GM21786 (cell line): ENCODE measurements around the gene CEP57L1.

ENCODE experiments used
- ATAC-seq: cut with Tn5 transposase; IDR thresholded peaks from one replicate; pipeline ENCODE4 v1.9.1; 2021; ENCODE audit not compliant: unreplicated experiment

The CEP57L1 gene

DNA sequence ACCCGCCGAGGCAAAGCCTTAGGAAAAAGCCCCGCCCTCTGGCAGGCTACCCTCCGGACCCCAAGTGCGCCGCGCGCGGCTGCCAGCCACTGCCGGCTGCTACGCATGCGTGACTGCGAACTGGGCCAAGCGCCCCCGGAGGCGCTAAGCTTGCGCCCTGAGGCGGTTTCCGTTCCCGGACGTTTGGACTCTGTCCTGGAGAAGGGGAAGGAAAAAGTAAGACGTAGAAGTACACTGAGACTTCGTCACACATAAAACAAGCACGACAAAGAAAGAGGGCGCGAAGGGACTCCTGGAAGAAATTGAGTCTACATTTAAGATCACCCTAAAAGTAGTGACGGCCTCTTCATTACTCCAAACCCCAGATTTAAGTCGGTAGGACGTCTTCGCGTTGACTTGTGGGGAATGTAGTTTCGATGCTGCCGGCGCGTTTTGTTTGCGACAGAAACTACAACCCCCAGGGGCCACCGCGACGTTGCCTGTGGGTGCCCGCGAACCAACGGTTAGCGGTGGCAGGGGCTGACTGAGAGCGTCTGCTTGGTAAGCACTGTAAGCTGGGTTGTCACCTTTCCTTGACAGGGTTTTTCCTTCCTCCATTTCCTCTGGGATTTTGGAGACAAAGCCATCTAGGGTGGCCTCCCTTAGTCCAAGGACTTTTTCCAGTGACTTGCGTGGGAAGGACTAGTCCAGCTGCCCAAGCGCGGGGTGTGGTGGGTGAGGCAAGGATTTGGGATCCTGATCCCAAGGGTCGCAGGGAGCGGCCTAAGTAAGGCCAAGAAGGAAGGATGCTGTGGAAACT is at the start of gene CEP57L1:
TSS of gene CEP57L1 (plus strand) at position 472 of the 799 bp plus-strand sequence. CDS start 49,715 bp downstream, outside the sequence.
- ATAC-seq = peak; percentile 74

GRCh38 chr6:109048176-109048575 is 47.1 kb upstream of the CEP57L1 start:
- ATAC-seq = no peak

DNA sequence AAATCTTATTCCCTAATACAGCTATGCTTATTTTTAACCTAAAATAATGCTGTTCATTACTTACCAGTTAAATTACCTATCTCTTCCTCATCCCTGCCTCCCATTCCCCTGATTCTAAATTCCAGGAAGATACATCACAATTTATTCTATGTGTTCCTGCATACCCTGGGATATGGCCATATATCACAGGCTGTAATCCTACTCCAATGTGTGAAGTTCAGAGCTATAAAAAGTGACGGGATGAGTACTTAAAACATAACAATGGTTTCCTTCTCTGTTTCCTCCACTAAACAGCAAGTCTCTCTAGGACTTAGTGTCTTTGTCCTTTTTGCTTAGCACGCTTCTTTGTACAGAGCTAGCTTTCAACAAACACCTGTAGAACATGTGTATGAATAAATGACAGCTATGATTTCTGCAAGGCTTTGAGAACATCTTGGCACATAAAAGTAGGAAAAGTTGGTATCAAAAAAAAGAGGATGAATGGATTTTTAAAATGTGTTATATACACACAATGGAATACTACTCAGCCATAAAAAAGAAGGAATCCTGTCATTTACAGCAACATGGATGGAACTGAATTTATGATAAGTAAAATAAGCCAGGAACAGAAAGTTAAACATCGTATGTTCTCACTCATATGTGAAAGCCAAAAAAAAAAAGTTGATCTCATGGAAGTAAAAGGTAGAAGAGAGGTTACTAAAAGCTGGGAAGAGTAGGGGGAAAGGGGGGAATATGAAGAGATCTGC is 46.5 kb upstream of the CEP57L1 start:
- no peak for ATAC-seq

DNA sequence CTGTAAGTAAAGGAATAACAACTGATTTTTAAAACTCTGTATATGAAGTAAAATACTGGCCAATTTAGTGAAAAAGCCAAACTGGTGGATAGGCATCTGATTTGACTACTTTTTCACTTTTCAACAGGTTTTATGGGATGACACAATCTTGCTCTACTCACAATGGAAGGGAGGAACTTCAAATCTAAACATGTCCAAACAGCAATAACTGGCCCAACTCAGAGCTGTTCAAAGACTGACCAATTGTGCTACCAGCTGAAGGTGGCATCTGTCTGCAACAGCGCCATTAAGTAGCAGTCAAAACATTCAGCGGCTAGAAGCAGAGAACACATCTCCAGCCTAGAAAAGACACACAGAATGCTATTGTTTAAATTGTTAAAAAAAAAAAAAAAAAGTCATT is 45.3 kb upstream of the CEP57L1 start:
- no peak for ATAC-seq

DNA sequence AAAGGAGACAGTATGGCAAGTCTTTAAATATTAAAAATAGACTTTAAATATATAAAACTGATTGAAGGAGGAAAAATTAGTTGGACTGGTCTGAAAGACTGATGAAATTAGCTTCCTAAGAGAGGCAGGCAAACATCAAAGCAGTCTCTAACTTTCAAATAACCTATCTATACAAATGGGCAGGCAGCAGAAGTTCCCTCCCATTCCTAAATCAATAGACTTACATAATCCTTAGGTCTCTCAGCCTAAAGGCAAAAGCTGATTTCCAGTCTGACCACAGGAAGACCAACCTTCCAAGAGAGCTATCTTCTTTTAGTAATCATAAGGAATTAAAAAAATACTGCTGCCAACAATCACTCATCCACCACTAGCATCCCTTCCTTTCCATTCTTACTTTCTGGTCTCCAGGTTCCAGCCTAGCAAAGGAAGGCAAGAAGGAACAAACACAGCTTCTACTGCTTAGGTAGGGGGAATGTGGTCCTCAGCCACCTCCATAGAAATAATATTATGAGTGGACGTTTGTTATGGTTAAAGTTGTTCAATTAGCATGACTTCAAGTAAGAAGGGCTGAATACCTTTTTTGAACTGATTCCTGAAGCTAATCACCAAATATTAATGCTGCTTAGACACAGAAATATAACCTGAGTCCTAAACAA is 44.7 kb upstream of the CEP57L1 start:
- ATAC-seq = no peak

DNA sequence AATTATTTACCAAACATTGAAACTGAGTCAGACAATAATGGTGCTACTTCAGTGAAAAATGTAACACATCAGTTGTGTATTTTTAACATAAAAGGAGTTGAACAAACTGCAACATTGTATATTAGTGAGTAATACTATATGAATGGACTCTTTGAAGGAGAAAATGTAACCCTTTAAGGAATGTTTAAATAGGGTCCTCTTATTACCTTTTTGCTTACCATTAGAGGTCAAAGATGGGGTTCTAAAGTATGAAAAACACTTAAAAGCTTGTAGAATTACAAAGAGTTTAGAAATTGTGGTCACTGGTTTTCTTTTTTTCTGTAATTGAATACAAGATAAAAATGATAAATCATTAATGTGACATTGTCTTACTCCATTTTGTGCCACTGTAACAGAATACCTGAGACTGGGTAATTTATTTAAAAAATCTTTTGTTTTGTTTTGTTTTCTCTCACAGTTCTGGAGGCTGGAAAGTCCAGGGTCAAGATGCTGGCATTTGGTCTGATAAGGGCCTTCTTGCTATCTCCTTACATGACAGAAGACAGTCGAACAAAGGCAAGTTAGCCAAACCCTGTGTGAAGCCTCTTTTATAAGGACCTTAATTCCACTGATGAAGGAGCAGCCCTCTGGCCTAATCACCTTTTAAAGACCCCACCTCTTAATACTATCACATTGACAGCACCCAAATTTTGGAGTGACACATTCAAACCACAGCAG is 43.8 kb upstream of the CEP57L1 start:
- ATAC-seq = no peak

GRCh38 chr6:109052018-109052651 is 43.2 kb upstream of the CEP57L1 start:
- peak; percentile 55 for ATAC-seq

DNA sequence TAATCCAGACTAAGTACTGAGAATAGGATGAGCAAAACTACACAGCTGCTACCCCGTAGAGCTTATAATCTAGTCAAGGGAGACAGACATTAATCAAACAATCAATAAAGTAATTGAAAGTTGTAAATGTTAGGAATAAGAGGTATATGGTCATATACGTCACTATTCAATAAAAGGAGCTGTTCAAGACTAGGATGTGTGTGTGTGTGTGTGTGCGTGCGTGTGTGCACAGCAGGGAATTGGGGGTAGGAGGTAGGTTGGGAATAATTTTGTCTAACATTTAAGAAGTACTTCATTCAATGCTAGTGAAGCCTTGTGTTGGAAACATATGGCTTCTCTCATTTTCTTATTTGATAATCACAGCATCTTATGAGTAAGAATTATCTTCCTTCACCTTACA is 42.5 kb upstream of the CEP57L1 start:
- no peak for ATAC-seq

GRCh38 chr6:109053336-109053735 is 42.0 kb upstream of the CEP57L1 start:
- ATAC-seq = no peak

DNA sequence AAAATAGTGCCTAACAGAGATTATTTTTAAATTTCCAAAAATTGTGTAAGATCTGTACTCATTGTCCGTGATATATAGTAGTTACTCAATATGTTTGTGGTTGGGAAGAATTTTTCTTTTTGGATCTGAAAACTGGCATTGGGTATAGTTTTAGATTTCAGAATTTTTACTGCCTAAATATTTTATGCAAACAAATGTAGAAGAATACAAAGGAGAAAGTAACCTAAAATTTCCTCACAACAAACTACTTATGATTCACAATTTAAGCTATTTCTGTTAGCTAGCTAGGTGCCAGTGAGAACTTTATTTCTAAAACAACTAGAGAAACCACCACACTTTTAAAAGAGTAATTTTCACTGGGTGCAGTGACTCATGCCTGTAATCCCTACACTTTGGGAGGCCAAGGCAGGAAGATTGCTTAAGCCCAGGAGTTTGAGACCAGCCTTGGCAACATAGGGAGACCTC is 39.5 kb upstream of the CEP57L1 start:
- no peak for ATAC-seq

DNA sequence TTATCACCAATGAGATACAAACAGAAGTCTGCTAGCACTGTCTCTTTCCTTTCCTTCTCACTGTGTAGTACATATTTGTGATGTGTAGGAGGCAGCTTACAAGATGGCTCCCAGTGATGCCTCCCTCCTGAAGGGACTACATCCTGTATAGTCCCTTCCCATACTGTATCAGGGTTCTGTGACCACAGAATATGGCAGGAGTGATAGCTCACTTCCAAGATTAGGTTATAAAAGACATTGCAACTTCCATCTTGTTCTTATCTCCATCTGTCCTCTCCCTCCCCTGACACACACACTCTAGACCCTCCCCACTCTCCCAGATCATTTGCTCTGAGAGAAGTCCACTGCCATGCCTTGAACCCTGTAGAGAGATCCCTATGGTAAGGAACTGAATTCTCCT is 38.6 kb upstream of the CEP57L1 start:
- ATAC-seq = no peak

DNA sequence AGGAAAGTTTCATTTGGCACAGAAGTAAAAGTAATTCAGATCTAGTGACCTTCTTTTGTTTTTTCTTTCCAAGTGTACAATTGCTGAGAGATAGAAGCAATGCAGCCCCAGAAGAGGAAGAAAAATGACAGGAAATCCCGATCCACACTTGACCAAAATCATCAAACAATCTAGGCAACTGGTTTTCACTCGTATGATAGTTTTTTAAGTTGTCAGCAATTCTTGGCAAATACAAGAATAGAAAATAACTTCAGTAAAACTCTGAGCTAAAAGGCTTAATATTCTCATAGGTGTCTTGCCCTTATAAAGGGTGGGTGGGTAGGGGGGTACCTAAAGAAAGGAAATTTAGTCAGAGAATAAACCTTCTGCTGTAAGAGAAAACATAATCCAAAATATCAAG is 36.7 kb upstream of the CEP57L1 start:
- ATAC-seq = no peak

DNA sequence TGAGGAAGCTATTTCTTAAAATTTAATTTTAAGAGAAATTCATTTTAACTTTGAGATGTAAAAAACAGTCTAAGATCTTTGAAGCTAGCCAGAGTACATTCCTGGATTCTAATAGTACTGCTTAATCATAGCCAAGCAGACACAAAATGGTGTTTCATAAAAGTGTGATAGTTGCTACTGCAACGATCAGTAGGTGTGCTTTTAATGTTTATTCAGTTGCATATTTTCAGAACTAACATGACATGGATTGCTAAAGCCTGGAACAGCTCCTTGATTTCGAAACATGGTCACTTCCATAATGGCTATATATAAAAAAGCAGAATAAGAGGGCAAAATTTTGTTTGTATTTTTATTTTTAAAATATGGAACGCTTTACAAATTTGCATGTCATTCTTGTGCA is 36.2 kb upstream of the CEP57L1 start:
- ATAC-seq = no peak

DNA sequence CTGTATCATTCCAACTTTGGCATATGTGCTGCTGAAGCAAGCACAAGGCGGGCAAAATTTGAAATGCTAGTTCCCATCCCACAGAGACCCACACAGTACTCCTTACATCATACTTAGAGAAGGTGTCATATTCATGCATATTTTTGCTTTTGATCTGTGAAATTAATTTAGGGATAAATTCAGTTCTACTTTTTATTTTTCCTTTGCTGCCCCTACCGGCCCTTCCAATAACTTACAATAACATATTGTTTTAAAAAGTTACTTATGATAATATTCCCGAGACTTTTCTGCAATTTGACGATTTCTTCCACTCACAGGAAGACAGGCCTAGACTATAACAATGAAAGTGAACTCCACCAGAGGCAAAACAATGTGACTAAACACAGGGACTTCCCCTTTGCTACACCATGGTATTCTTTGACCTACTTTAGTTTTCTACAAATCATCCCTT is 35.7 kb upstream of the CEP57L1 start:
- ATAC-seq = peak; percentile 83

GRCh38 chr6:109060571-109060970 is 34.7 kb upstream of the CEP57L1 start:
- ATAC-seq = no peak

DNA sequence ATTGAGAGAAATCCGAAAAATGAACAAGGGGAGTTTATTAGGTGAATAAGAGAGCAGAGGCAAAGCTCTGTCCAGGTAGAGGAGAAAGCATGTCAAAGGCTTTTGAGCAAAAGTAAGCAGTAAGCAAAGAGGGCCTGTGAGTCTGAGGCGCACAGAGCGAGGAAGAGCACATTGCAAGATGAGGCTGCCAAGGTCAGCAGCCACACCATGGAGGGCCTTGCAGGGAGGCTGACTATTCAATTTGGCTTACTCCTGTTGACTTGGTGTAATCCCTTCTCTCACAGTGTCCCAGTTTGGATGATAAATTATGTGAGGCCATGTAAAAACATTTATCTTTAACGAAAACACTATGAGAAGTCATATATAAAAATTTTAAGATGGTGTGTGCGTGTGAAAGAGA is 33.1 kb upstream of the CEP57L1 start:
- no peak for ATAC-seq

- ATAC-seq = no peak
These were observed 32.4 kb upstream of the CEP57L1 start for GRCh38 chr6:109062767-109063352.

DNA sequence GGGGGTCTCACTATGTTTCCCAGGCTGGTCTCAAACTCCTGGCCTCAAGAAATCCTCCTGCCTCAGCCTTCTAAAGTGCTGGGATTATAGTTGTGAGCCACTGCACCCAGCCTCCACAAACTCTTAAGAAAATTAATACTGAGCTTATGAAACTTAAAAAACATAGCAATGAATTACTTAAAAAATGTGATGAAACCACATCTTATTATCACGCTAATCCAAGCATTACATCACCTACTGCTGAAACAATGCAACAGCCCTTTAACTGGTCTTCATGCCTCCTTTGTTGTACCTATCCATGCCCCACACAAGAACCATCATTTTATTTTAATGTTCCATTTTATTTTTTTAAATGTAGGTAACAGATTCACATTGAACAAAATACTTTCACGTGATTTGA is 25.6 kb upstream of the CEP57L1 start:
- ATAC-seq = no peak

DNA sequence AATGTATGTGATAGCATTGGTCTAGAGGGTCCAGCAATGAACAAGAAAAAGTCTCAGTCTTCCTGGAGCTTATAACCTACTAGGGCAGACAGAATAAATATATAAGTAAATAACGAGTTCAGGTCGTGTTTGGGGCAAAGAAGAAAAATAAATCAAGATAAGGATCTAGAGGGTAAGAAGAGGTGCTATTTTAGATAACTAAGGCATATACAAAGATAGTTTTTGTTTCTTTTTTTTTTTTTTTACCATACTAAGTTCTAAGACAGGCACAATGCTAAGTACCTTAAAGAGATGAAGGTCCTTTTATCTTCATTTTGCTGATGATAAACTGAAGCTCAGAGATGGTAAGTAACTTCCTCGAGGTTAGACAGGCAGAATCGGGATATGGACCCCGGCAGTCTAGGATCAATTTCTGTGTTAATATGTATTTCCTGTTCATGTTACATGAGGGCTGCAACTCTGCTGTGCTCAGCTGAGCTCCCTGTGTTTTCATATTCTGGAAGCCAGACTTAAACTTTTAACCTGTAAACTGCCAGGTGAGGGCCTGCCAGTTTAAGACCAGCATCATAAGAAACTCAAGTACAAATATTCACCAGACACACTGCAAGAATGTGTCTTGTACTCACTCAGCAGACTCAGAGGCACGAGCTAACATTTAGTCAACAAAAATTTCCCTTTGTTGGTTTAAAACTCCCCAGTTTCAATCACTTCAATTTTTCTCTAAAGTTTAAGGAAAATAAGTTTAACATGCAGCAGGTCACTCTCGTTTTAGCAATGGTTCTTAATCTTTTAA is 24.0 kb upstream of the CEP57L1 start:
- no peak for ATAC-seq
